Measurements from ENCODE around the gene SPTB.

Gene SPTB

GRCh38 chr14:64801046-64801445 lies 78.7 kb downstream of the SPTB start:
- H4K20me1 ChIP-seq (ENCODE audit: control insufficient read depth, insufficient read depth, low read depth, low read length), result no peaks in the 10 kb centered on the region
- no peaks in the 10 kb centered on the region for H3K9me2 ChIP-seq (replicated peaks; ENCODE audit: control insufficient read depth, low read length)
- H3K79me2 ChIP-seq (ENCODE audit: control insufficient read depth, low read length), result no peaks in the 10 kb centered on the region
- no peaks in the 10 kb centered on the region for H3K4me1 ChIP-seq (ENCODE audit: control insufficient read depth, low read length)
- no peaks in the 10 kb centered on the region for H3K9me3 ChIP-seq (ENCODE audit: control insufficient read depth, insufficient read depth, low read length)
- no peak overlapping the region for H3K4me3 ChIP-seq (ENCODE audit: low read length)
- H3K27me3 ChIP-seq (ENCODE audit: control insufficient read depth, low read length), result peaks cover 4% of the 10 kb centered on the region; the same call in 1 of the 2 replicates
- TF ChIP-seq CTCF (IDR thresholded peaks at IDR 0.05; ENCODE audit: low read depth, low read length, poor library complexity, severe bottlenecking), result no peak
- no peak for TF ChIP-seq EZH2phosphoT487 (IDR thresholded peaks at IDR 0.05; ENCODE audit: borderline replicate concordance, low read length)
- H3K4me2 ChIP-seq (ENCODE audit: low read length), result no peak overlapping the region
- no peaks in the 10 kb centered on the region for H3F3A ChIP-seq (ENCODE audit: control insufficient read depth, insufficient read depth)
- no peak overlapping the region for H3K27ac ChIP-seq (ENCODE audit: low read depth, low read length)
- H3K36me3 ChIP-seq (ENCODE audit: control insufficient read depth, low read length), result no peaks in the 10 kb centered on the region

DNA sequence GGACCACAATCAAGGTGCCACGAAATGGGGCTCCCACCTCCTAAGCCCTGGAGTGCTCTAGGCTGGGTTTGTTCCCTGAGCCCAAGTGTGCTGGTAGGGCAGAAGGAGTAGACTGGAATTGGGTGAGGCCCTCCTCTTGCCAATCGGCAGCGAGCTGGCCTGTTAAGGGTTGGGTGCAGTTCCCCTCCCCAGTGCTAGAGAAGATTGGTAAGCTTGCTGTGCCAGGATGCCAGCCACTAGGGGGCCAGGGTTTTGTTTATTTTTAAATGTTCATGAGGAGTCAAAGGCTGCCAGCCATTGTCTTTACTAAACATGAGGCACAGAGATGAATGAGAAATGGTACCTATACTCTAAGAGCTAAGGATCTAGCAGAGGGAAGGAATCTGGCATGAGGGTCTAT lies 79.7 kb downstream of the SPTB start:
- peak; percentile 59 for TF ChIP-seq CTCF (IDR thresholded peaks at IDR 0.05; ENCODE audit: low read depth, low read length, poor library complexity, severe bottlenecking)
- TF ChIP-seq EZH2phosphoT487 (IDR thresholded peaks at IDR 0.05; ENCODE audit: borderline replicate concordance, low read length), result no peak
- Histone ChIP-seq H3K4me1 (ENCODE audit: control insufficient read depth, low read length) (no peaks in the 10 kb centered on the region), H4K20me1 (ENCODE audit: control insufficient read depth, insufficient read depth, low read depth, low read length) (no peaks in the 10 kb centered on the region), H3K27me3 (ENCODE audit: control insufficient read depth, low read length) (peaks cover 2% of the 10 kb centered on the region; the same call in 1 of the 2 replicates), H3K9me2 (replicated peaks; ENCODE audit: control insufficient read depth, low read length) (no peaks in the 10 kb centered on the region), H3K4me2 (ENCODE audit: low read length) (no peak overlapping the region), H3K27ac (ENCODE audit: low read depth, low read length) (no peak overlapping the region), H3F3A (ENCODE audit: control insufficient read depth, insufficient read depth) (no peaks in the 10 kb centered on the region), H3K79me2 (ENCODE audit: control insufficient read depth, low read length) (no peaks in the 10 kb centered on the region), H3K4me3 (ENCODE audit: low read length) (no peak overlapping the region), H3K9me3 (ENCODE audit: control insufficient read depth, insufficient read depth, low read length) (no peaks in the 10 kb centered on the region), H3K36me3 (ENCODE audit: control insufficient read depth, low read length) (no peaks in the 10 kb centered on the region)

DNA sequence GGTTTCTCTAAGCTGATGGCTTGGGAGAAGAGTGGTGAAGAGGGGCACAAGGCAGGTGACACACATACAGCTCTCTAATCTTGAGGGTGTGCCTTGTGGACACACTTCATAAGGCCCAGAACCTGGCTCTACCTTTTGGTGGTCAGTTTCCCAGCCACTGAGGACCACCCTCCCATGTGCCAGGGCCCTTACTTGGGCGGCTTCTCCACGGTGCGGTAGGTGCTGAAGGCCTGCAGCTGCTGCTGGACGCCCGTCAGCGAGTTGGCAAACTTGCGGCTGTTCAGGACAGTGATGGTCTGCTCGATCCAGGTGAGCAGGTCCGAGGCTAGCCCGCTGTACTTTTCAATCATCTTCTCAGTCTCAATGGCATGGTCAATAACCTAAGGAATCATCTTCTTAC lies 80.2 kb downstream of the SPTB start:
- H3K4me1 ChIP-seq (ENCODE audit: control insufficient read depth, low read length), result no peaks in the 10 kb centered on the region
- no peaks in the 10 kb centered on the region for H3K9me2 ChIP-seq (replicated peaks; ENCODE audit: control insufficient read depth, low read length)
- no peaks in the 10 kb centered on the region for H4K20me1 ChIP-seq (ENCODE audit: control insufficient read depth, insufficient read depth, low read depth, low read length)
- H3K9me3 ChIP-seq (ENCODE audit: control insufficient read depth, insufficient read depth, low read length), result no peaks in the 10 kb centered on the region
- no peaks in the 10 kb centered on the region for H3F3A ChIP-seq (ENCODE audit: control insufficient read depth, insufficient read depth)
- H3K27me3 ChIP-seq (ENCODE audit: control insufficient read depth, low read length), result no peaks in the 10 kb centered on the region; the same call in 1 of the 2 replicates
- H3K36me3 ChIP-seq (ENCODE audit: control insufficient read depth, low read length), result no peaks in the 10 kb centered on the region
- TF ChIP-seq CTCF (IDR thresholded peaks at IDR 0.05; ENCODE audit: low read depth, low read length, poor library complexity, severe bottlenecking) (no peak), EZH2phosphoT487 (IDR thresholded peaks at IDR 0.05; ENCODE audit: borderline replicate concordance, low read length) (no peak)
- no peak overlapping the region for H3K27ac ChIP-seq (ENCODE audit: low read depth, low read length)
- H3K4me3 ChIP-seq (ENCODE audit: low read length), result no peak overlapping the region
- H3K4me2 ChIP-seq (ENCODE audit: low read length), result no peak overlapping the region
- H3K79me2 ChIP-seq (ENCODE audit: control insufficient read depth, low read length), result no peaks in the 10 kb centered on the region

Data from DOHH2 (cell line).